GM10266 (cell line): ENCODE data around the gene CHPF.

Experiments
- DNase-seq: peaks from one replicate; pipeline ENCODE4 v3.0.0; 2012; ENCODE audit errors: extremely low spot score
- CTCF ChIP-seq: IDR thresholded peaks from 2 replicates; pipeline ENCODE4 v1.5.1; 2012; ENCODE audit warnings: mild to moderate bottlenecking, low read depth; ENCODE audit not compliant: control insufficient read depth, insufficient read depth; ENCODE audit errors: missing control alignments

Gene CHPF

GRCh38 chr2:219536425-219536824 is 7.2 kb downstream of the CHPF start:
- no peak for TF ChIP-seq CTCF

GRCh38 chr2:219533930-219534661 is 9.5 kb downstream of the CHPF start:
- no peak for TF ChIP-seq CTCF
- DNase-seq, result no peak

More at GRCh38 chr2:219536425-219536824, 7.2 kb downstream of the CHPF start:
- DNase-seq, result no peak

GRCh38 chr2:219532378-219532649 is 11.3 kb downstream of the CHPF start:
- no peak for TF ChIP-seq CTCF

GRCh38 chr2:219531639-219532377 is 11.8 kb downstream of the CHPF start:
- no peak for TF ChIP-seq CTCF
- no peak for DNase-seq

More at GRCh38 chr2:219532378-219532649, 11.3 kb downstream of the CHPF start:
- DNase-seq, result no peak

- DNase-seq, result peak; percentile 92
- peak; percentile 97 for TF ChIP-seq CTCF
Measured at GRCh38 chr2:219530048-219530963, 13.3 kb downstream of the CHPF start.

- TF ChIP-seq CTCF, result no peak
- DNase-seq, result no peak
Measured at GRCh38 chr2:219527472-219527871, 16.1 kb downstream of the CHPF start.
